GM12874 (cell line): Measurements from ENCODE around the gene DDX39A.

Source experiments
- CTCF ChIP-seq: IDR thresholded peaks from 2 replicates; pipeline ENCODE4 v1.5.1; 2011; ENCODE audit warnings: low read depth, mild to moderate bottlenecking, control low read depth, low read length, moderate library complexity; ENCODE audit not compliant: insufficient read depth

Gene DDX39A

GRCh38 chr19:14414926-14415690 is 4.0 kb downstream of the DDX39A start:
- no peak for TF ChIP-seq CTCF

- TF ChIP-seq CTCF: no peak
These were observed 5.4 kb downstream of the DDX39A start for GRCh38 chr19:14413693-14414181.

GRCh38 chr19:14412996-14413692 is 6.0 kb downstream of the DDX39A start:
- no peak for TF ChIP-seq CTCF

- no peak for TF ChIP-seq CTCF
These were observed 6.7 kb downstream of the DDX39A start for GRCh38 chr19:14412324-14412995.

GRCh38 chr19:14411938-14412245 is 7.2 kb downstream of the DDX39A start:
- no peak for TF ChIP-seq CTCF

- no peak for TF ChIP-seq CTCF
These were observed 7.8 kb downstream of the DDX39A start for GRCh38 chr19:14411161-14411937.
